Esophagus (tissue), 2 donors: Measurements from ENCODE around the gene ELP5. TPM values are rescaled to one million over a fixed set of nuclear protein-coding genes. Genes with fewer than 3 reads are reported as not detected.

Experiments used
- H3K27ac ChIP-seq, 2 donors: one replicate each; pipeline ENCODE4 v1.5.1; 2013; ENCODE audit warnings: low read depth in 2 of 2, mild to moderate bottlenecking in 2 of 2, inconsistent platforms in 1 of 2, low read length in 1 of 2, moderate library complexity in 1 of 2
- H3K27me3 ChIP-seq, 2 donors: one replicate each; pipeline ENCODE4 v1.6.1; 2013; ENCODE audit warnings: low read length in 2 of 2, control low read depth in 1 of 2, mild to moderate bottlenecking in 1 of 2; ENCODE audit not compliant: insufficient read depth in 2 of 2, control insufficient read depth in 1 of 2
- H3K36me3 ChIP-seq, 2 donors: one replicate each; pipeline ENCODE4 v1.6.1; 2013; ENCODE audit warnings: low read length in 1 of 2; ENCODE audit not compliant: control insufficient read depth in 2 of 2, insufficient read depth in 2 of 2
- H3K4me1 ChIP-seq, 2 donors: one replicate each; pipeline ENCODE4 v1.6.1; 2013; ENCODE audit warnings: low read length in 1 of 2; ENCODE audit not compliant: control insufficient read depth in 2 of 2, insufficient read depth in 2 of 2
- H3K4me3 ChIP-seq, 2 donors: one replicate each; pipeline ENCODE4 v1.5.1; 2013; ENCODE audit warnings: low read length in 2 of 2, mild to moderate bottlenecking in 2 of 2, low read depth in 1 of 2, moderate library complexity in 1 of 2
- H3K9me3 ChIP-seq, 2 donors: one replicate each; pipeline ENCODE4 v1.6.1; 2013; ENCODE audit warnings: mild to moderate bottlenecking in 2 of 2, low read depth in 1 of 2, low read length in 1 of 2, moderate library complexity in 1 of 2; ENCODE audit not compliant: control insufficient read depth in 2 of 2, insufficient read depth in 1 of 2
- WGBS, 2 donors: extraction: QIAGEN DNeasy Blood & Tissue Kit; methylation state at CpG; one replicate each; pipeline ENCODE4 v1.1.7; 2013; 5-methylcytosine and 5-hydroxymethylcytosine counted together
- polyA plus RNA-seq, 2 donors: library from polyadenylated mRNA; stranded (reverse); fragments of 200-250 nt; gene quantifications; one replicate each; pipeline ENCODE4 v1.2.3, GENCODE V29; 2013
- donor health status: healthy with polysubstance abuse.
- donor health status: Bipolar disorder and iron deficiency.

Gene ELP5
- polyA plus RNA-seq, 2 donors, result 14.7 to 39.0 TPM

DNA sequence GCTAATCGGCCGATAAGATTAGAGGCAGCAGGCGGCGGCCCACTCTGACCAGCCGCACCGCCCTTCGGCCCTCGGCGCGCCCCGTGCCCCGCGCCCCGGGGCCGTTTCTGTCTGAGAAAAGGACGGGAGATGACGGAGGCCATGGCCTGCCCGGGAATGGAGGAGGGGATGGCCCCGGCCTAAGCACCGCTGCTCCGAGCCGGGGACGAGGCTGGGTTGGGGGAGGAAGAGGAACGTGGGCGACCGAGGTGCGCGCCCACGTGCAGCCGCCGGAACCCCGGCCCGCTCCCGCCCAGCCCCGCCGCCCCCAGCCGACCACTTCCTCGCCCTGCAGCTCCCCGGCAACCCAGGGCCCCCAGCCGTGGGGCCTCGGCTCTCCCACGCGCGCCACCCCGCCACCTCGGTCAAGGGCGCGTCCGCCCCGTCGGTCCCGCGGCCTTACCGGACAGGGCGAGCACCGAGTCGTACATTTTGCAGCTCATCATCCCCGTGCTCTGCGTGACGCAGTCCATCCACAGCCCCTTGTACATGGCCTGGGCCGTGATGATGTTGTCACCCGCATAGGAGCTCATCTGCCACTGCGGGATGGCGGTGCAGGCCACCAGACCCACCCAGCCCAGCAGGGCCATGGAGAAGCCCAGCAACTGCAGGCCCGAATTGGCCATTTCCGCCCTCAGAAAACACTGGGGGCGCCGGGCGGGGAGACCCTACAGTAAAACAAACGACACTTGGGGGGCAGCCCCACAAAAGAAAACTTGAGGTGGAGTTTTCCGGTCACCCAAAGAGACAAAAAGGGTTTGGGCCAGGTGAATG, 9.6 kb downstream of the ELP5 start:
- Histone ChIP-seq H3K36me3 (peaks cover 8 to 12% of the 10 kb centered on the region in 2 donors), H3K27ac (peak overlapping the region; percentile 87 to 88), H3K4me3 (peak overlapping the region; percentile 65 to 82), H3K9me3 (no peaks in the 10 kb centered on the region), H3K27me3 (no peaks in the 10 kb centered on the region), H3K4me1 (no peaks in the 10 kb centered on the region)
- whole genome bisulfite sequencing, 2 donors, result 11% methylated on average over 40 to 71 of the region's 71 CpGs

DNA sequence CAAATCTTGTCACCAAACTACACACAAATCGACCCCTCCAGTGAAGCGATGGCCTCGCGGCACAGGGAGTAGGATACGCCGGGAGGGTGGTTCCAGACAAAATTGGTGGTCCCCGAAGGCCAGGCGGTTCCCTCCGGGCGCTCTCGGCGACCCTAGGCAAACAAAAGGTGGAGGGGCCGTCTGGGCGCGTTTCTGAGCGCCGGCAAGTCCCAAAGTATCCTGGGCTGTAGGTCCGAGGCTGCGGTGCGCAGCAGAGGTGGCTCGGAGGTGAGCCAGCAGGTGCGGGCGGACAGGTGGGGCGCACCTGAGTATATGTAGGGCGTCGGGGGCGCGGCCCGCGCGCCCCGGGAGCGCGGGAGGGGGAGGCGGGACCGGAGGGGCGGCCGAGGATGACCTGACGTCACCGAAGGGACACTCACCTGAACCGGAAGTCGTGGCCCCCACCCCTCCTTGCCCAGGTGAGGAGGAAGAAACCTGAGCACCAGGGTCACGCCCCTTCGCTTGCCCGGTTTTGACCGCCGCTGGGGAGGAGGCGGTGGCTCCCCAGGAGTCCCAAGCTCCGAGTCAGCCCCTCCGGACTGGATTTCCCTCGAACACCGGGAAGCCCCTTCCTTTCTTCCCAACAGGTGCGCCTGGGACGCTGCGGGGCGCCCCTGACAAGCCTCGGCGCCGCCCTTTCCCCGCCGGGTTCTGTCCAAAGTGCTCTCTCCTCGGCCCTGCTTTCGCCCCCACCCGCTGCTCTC, 10.3 kb downstream of the ELP5 start, which contains the start of gene CLDN7:
TSS of gene CLDN7 (minus strand) at position 287 of the 743 bp plus-strand sequence. CDS start 435 bp downstream, outside the sequence.
- Histone ChIP-seq H3K9me3 (no peaks in the 10 kb centered on the region), H3K27me3 (no peaks in the 10 kb centered on the region), H3K4me3 (peak within 1 kb of the TSS; percentile 65 to 82), H3K36me3 (peaks cover 6 to 7% of the 10 kb centered on the region in 2 donors), H3K27ac (peak within 1 kb of the TSS; percentile 87 to 98), H3K4me1 (no peaks in the 10 kb centered on the region)
- WGBS, 2 donors, result 6% methylated on average over 63 to 64 of the region's 64 CpGs

DNA sequence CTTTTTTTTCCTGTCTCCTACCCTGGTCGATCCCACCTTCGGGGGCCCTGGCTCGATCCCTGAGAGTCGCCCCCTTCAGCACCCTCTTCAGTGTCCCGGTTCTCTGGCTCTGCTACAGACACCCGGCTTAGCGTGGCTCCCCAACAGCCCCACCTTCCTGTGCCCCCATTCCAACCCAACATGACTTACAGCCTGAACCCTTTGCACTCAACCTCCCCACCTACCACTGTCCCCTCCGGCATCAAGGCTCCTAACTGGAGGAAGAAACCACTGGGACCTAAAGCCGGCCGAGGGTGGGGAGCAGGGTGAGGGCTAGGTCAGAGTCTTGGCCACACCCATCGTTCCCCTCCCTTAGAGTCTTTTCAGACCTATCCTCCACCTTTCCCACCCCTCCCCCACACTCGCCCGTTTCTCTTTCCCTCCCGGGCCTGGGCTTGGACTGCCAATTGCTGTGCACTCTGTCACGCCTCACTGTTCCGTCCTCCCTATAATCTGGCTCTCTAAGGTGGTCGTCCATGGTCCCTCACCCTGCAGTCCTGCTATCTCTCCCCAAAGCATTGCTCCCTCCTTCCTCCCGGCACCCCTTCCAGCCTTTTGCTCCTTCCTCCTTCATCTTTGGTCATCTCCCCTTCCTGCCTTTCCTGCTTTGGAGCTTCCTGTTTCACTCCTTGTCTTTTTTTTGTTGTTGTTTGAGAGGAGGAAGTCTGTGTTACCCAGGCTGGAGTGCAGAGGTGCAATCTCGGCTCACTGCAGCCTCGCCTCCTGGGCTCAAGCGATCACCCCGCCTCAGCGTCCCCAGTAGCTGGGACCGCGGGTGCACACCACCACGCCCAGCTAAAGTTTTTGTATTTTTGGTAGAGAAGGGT, 11.2 kb downstream of the ELP5 start:
- H3K4me1 ChIP-seq, result no peaks in the 10 kb centered on the region
- no peaks in the 10 kb centered on the region for H3K27me3 ChIP-seq
- H3K27ac ChIP-seq, result peak overlapping the region; percentile 87 to 98
- WGBS, 2 donors, result 5 to 8% methylated on average over 23 to 26 of the region's 26 CpGs
- H3K36me3 ChIP-seq, result peaks cover 4 to 6% of the 10 kb centered on the region in 2 donors
- H3K9me3 ChIP-seq, result no peaks in the 10 kb centered on the region
- H3K4me3 ChIP-seq, result peak overlapping the region; percentile 65 to 82

DNA sequence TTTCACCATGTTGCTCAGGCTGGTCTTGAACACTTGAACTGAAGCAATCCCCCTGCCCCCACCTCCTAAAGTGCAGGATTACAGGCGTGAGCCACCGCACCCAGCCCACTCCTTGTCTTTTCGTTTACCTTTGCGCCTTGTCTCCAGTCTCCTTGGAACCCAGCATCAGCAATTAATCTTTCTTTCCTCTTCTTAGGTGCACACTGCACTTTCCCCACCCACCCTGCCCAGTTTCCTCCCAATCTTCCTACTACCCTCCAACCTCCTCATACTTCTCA, 11.7 kb downstream of the ELP5 start:
- Histone ChIP-seq H3K9me3 (no peaks in the 10 kb centered on the region), H3K27ac (peak overlapping the region; percentile 87 to 98), H3K4me3 (peak overlapping the region; percentile 65 to 82), H3K36me3 (peaks cover 2 to 4% of the 10 kb centered on the region in 2 donors), H3K27me3 (no peaks in the 10 kb centered on the region), H3K4me1 (no peaks in the 10 kb centered on the region)
- WGBS, 2 donors, result 30 to 46% methylated on average over 4 of the region's 4 CpGs

DNA sequence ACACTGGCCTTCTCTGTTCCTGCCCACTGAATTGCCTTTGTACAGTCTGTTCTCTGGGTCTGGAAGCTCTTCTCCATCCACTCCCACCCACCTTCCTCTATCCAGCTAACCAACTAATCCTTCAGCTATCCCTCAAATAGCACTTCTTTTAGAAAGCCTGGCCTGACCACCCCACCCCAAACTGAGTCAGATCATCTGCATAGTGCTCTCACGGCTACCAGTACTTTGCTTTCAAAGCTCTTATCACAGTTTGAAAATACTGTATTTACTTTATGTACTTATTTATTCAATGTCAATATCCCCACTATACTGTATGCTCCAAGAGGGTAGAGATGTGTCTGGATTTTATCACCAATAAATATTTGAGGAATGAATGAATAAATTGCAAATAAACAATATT, 14.8 kb downstream of the ELP5 start:
- WGBS, 2 donors, result 49 to 58% methylated on average over 1 of the region's 1 CpG
- H3K4me1 ChIP-seq, result no peaks in the 10 kb centered on the region
- H3K9me3 ChIP-seq, result no peaks in the 10 kb centered on the region
- H3K27me3 ChIP-seq, result no peaks in the 10 kb centered on the region
- no peak overlapping the region for H3K4me3 ChIP-seq
- no peaks in the 10 kb centered on the region for H3K36me3 ChIP-seq
- H3K27ac ChIP-seq, result no peak overlapping the region

DNA sequence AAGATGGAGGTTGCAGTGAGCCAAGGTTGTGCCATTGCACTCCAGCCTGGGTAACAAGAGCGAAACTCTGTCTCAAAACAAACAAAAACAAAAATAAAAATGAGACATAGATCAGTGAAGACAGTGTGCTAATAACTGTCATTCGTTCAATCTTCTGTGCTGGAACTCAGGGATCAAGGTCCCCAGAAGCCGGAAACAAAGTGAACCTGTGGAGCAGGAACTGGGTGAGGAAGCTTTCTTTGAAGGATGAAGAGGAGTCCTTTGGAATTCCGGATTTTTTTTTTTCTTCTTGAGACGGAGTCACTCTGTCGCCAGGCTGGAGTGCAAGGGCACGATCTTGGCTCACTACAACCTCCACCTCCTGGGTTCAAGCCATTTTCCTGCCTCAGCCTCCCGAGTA, 27.4 kb downstream of the ELP5 start:
- no peaks in the 10 kb centered on the region for H3K36me3 ChIP-seq
- H3K4me3 ChIP-seq, result no peak overlapping the region
- no peaks in the 10 kb centered on the region for H3K27me3 ChIP-seq
- 70 to 76% methylated on average over 8 of the region's 8 CpGs for WGBS, 2 donors
- H3K27ac ChIP-seq, result peak overlapping the region in 1 of 2 donors; percentile 95
- H3K4me1 ChIP-seq, result peaks cover 6 to 24% of the 10 kb centered on the region in 2 donors
- H3K9me3 ChIP-seq, result no peaks in the 10 kb centered on the region

DNA sequence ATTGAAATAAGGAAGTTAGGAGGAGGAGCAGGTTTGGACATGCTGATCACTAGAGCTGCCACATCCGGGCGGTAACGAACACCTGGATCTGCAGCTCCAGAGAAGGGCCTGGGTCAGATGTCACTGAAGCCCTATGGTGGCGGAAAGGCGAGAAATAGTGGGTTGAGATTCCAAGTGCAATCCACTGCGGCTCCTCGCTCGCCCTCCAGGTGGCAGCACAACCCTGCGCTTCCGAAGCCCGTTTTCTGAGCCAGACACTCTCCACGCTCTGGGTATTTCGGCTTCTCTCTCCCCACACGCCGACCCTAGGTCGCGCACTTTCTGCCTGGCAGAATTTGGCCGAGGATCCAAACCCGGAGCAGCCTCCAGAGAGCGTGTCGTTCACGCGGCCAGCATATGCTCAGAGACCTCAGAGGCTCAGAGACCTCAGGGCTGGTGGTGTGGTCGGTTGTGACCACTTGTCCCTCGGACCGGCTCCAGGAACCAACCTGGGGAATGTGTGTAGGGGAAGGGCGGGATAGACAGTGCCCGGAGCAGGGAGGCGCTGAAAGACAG, 28.6 kb downstream of the ELP5 start:
- Histone ChIP-seq H3K27ac (peak overlapping the region; percentile 82 to 95), H3K4me1 (peaks cover 6 to 24% of the 10 kb centered on the region in 2 donors), H3K9me3 (no peaks in the 10 kb centered on the region), H3K4me3 (peak overlapping the region; percentile 35 to 53), H3K27me3 (no peaks in the 10 kb centered on the region), H3K36me3 (peaks cover 0 to 3% of the 10 kb centered on the region in 2 donors)
- WGBS, 2 donors, result 0 to 1% methylated on average over 29 of the region's 29 CpGs

DNA sequence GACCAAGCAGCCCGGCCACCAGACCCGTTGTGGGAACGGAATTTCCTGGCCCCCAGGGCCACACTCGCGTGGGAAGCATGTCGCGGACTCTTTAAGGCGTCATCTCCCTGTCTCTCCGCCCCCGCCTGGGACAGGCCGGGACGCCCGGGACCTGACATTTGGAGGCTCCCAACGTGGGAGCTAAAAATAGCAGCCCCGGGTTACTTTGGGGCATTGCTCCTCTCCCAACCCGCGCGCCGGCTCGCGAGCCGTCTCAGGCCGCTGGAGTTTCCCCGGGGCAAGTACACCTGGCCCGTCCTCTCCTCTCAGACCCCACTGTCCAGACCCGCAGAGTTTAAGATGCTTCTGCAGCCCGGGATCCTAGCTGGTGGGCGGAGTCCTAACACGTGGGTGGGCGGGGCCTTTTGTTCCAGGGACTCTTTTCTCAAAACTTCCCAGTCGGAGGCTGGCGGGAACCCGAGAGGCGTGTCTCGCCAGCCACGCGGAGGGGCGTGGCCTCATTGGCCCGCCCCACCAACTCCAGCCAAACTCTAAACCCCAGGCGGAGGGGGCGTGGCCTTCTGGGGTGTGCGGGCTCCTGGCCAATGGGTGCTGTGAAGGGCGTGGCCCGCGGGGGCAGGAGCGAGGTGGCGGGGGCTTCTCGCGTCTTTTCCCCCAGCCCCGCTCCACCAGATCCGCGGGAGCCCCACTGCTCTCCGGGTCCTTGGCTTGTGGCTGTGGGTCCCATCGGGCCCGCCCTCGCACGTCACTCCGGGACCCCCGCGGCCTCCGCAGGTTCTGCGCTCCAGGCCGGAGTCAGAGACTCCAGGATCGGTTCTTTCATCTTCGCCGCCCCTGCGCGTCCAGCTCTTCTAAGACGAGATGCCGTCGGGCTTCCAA, 29.3 kb downstream of the ELP5 start, which contains the start of gene SLC2A4:
TSS of gene SLC2A4 (plus strand) at position 645 of the 879 bp plus-strand sequence. CDS start at position 862, 217 bp downstream.
- Histone ChIP-seq H3K27ac (peak within 1 kb of the TSS; percentile 82 to 95), H3K27me3 (no peaks in the 10 kb centered on the region), H3K4me1 (peaks cover 6 to 24% of the 10 kb centered on the region in 2 donors)

More for the DNA sequence above, 29.3 kb downstream of the ELP5 start, which contains the start of gene SLC2A4:
- peaks cover 0 to 3% of the 10 kb centered on the region in 2 donors for H3K36me3 ChIP-seq
- no peaks in the 10 kb centered on the region for H3K9me3 ChIP-seq
- H3K4me3 ChIP-seq, result peak within 1 kb of the TSS; percentile 35 to 53
- 0 to 1% methylated on average over 67 to 71 of the region's 71 CpGs for WGBS, 2 donors
